ENCODE data around the gene CCT8. TPM values are rescaled to one million over a fixed set of nuclear protein-coding genes. Genes with fewer than 3 reads are reported as not detected.

The CCT8 gene
- total and polyA plus RNA-seq, 9 of the 15 experiments (the other 6 are each of a cell fraction or from before 2014, with no cell fraction given) = 451 to 1,153 (median 677) TPM

DNA sequence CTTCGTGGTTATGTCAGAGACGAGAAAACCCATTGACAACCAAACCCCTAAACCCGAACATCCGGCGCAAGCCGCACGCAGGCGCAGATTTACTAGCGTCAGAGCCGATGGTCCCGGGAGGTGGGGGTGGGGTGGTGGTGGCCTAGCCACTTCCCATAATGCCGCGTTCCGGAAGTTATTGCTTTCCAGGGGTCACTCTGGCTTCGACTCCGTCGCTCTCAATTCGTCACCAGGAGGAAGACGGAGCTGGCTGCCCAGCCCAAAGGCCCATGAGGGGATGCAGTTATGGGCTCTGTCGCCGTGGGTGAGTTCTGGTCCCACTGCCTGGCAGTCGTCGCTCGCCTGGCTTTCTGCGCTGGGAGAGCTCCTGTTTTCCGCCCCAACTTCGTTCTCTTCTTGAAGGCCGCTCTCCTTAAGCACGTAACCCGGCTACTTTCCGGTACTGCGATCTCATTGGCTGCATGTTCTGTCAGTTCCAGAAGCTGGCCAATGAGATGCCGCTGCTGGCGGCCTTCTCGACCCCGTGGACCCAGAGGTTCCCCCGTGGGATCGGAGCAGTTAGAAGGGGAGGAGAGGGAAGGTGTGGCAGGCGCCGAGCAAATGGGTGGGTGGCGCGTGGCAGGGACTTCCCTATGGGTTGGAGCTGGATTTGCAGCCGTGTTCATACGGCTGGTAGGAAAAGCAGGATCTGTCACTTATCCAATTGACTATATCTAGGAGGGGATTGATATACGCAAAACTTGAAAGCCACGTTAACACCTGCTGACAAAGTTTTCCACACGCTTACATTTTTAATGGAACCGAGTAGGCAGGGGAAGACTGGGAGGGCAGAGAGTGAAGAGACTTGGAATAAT is 48.7 kb downstream of the CCT8 start, which contains the start of gene USP16 (continued):
- TF ChIP-seq XRCC4 (IDR thresholded peaks at IDR 0.05; ENCODE audit: extremely low read depth, insufficient read depth, insufficient read length) = no peak
- no peak for TF ChIP-seq MCM3 (IDR thresholded peaks at IDR 0.05)
- peak; percentile 57; the same call in 1 of the 2 replicates for TF ChIP-seq LCOR (CRISPR knock-in tag; IDR thresholded peaks at IDR 0.05)
- TF ChIP-seq CCNT2 (IDR thresholded peaks at IDR 0.05; ENCODE audit: borderline replicate concordance, extremely low read depth, insufficient read length, low read depth, low read length) = no peak
- no peak for TF ChIP-seq ARHGAP35 (IDR thresholded peaks at IDR 0.05; ENCODE audit: partially characterized antibody)
- TF ChIP-seq ZNF431 (CRISPR knock-in tag; IDR thresholded peaks at IDR 0.05) = no peak
- TF ChIP-seq YY1 (IDR thresholded peaks at IDR 0.05; ENCODE audit: borderline replicate concordance in 1 of 3, control insufficient read depth in 1 of 3, extremely low read depth in 1 of 3, insufficient read depth in 3 of 3, insufficient read length in 1 of 3, insufficient replicate concordance in 2 of 3, low read depth in 1 of 3, low read length in 2 of 3) = peak in 1 of 3 experiments; percentile 64
- TF ChIP-seq PYGO2 (tag; IDR thresholded peaks at IDR 0.05) = no peak
- TF ChIP-seq SLC30A9 (CRISPR knock-in tag; IDR thresholded peaks at IDR 0.05) = no peak
- no peak for TF ChIP-seq DNMT1 (IDR thresholded peaks at IDR 0.05)
- no peak; the same call in 1 of the 2 replicates for TF ChIP-seq SMARCE1 (IDR thresholded peaks at IDR 0.05)
- TF ChIP-seq KLF1 (tag; IDR thresholded peaks at IDR 0.05) = 0 out of 2 replicates have a peak, but pooled peaks have one; percentile 36
- TF ChIP-seq SRSF3 (IDR thresholded peaks at IDR 0.05; ENCODE audit: insufficient read depth, low read length) = no peak
- TF ChIP-seq, protein P1, sequence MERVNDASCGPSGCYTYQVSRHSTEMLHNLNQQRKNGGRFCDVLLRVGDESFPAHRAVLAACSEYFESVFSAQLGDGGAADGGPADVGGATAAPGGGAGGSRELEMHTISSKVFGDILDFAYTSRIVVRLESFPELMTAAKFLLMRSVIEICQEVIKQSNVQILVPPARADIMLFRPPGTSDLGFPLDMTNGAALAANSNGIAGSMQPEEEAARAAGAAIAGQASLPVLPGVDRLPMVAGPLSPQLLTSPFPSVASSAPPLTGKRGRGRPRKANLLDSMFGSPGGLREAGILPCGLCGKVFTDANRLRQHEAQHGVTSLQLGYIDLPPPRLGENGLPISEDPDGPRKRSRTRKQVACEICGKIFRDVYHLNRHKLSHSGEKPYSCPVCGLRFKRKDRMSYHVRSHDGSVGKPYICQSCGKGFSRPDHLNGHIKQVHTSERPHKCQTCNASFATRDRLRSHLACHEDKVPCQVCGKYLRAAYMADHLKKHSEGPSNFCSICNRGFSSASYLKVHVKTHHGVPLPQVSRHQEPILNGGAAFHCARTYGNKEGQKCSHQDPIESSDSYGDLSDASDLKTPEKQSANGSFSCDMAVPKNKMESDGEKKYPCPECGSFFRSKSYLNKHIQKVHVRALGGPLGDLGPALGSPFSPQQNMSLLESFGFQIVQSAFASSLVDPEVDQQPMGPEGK (CRISPR knock-in tag; IDR thresholded peaks at IDR 0.05; ENCODE audit: borderline replicate concordance) = no peak
- TF ChIP-seq, protein P2, sequence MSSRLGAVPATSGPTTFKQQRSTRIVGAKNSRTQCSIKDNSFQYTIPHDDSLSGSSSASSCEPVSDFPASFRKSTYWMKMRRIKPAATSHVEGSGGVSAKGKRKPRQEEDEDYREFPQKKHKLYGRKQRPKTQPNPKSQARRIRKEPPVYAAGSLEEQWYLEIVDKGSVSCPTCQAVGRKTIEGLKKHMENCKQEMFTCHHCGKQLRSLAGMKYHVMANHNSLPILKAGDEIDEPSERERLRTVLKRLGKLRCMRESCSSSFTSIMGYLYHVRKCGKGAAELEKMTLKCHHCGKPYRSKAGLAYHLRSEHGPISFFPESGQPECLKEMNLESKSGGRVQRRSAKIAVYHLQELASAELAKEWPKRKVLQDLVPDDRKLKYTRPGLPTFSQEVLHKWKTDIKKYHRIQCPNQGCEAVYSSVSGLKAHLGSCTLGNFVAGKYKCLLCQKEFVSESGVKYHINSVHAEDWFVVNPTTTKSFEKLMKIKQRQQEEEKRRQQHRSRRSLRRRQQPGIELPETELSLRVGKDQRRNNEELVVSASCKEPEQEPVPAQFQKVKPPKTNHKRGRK (tag; IDR thresholded peaks at IDR 0.05) = no peak
- no peak for TF ChIP-seq PPARD (CRISPR knock-in tag; IDR thresholded peaks at IDR 0.05)
- no peak for TF ChIP-seq ZNF444 (CRISPR knock-in tag; IDR thresholded peaks at IDR 0.05)
- TF ChIP-seq XRCC3 (IDR thresholded peaks at IDR 0.05) = no peak
- TF ChIP-seq THRAP3 (IDR thresholded peaks at IDR 0.05; ENCODE audit: borderline replicate concordance) = no peak

Data from K562 (cell line).